HCT116 (cell line): ENCODE data around the gene TRERF1. TPM values are rescaled to one million over a fixed set of nuclear protein-coding genes. Genes with fewer than 3 reads are reported as not detected.

Source experiments
- ATAC-seq: fragments of 200-7000 bp; cut with Tn5 transposase; 2 replicates; pipeline ENCODE4 v1.9.1; 2020; ENCODE audit warnings: mild to moderate bottlenecking, moderate library complexity
- BruUV-seq: library from RNA; stranded (reverse); fragments of 400-500 nt; replicated peaks from 2 replicates; lab custom pipeline; 2021; lab: Mats Ljungman, UMichigan
- CTCF ChIA-PET: fragments of 300-600 bp; sonication (Branson Sonifier 250); formaldehyde crosslinking; loops from one replicate; lab custom pipeline; 2021; ENCODE audit warnings: antibody characterized with exemption; lab: Charles Lee
- POLR2A ChIA-PET: fragments of 300-600, 350-600 bp; sonication (Branson Sonifier 250); formaldehyde crosslinking; loops from one replicate; lab custom pipeline; 2021; ENCODE audit warnings: antibody characterized with exemption; lab: Charles Lee
- RAD21 ChIA-PET, 2 experiments: fragments of 300-600 bp; sonication (Branson Sonifier 250); formaldehyde crosslinking; loops; one replicate each; lab custom pipeline; 2023; ENCODE audit warnings: low total read pairs in 2 of 2; ENCODE audit not compliant: uncharacterized antibody in 2 of 2, unreplicated experiment in 2 of 2, low non-redundant PET in 1 of 2; lab: Charles Lee
- DNase-seq: peaks from one replicate; pipeline ENCODE4 v3.0.0-alpha.2; 2010; ENCODE audit warnings: low read depth, low spot score
- H2AFZ ChIP-seq: fragments of 200-600 bp; shearing (Covaris generic), sonication (generic); 2 replicates; pipeline ENCODE4 v1.6.1; 2017; ENCODE audit warnings: low read depth, mixed run types, mixed read lengths, antibody characterized with exemption, low read length; ENCODE audit not compliant: poor library complexity, severe bottlenecking
- H3K27ac ChIP-seq: 2 replicates; pipeline ENCODE4 v1.5.1; 2012; ENCODE audit warnings: low read depth, low read length
- H3K27me3 ChIP-seq: fragments of 200-600 bp; sonication (generic); 2 replicates; pipeline ENCODE4 v1.6.1; 2016; ENCODE audit warnings: mixed run types, low read length, mixed read lengths; ENCODE audit not compliant: insufficient read depth
- H3K36me3 ChIP-seq, 2 experiments: fragments of 200-500 bp in 1 of 2; fragments of 200-600 bp in 1 of 2; sonication (Bioruptor generic) in 1 of 2; sonication (generic) in 1 of 2; 2 replicates each; pipeline versions ENCODE4 v1.5.1 to v1.6.1; 2014 to 2016; ENCODE audit warnings: low read length in 2 of 2, inconsistent platforms in 1 of 2, mixed read lengths in 1 of 2, mixed run types in 1 of 2; ENCODE audit not compliant: insufficient read depth in 2 of 2, control insufficient read depth in 1 of 2
- H3K4me1 ChIP-seq, 2 experiments: fragments of 200-600 bp in 1 of 2; sonication (generic) in 1 of 2; 2 replicates each; pipeline versions ENCODE4 v1.5.1 to v1.6.1; 2012 to 2017; ENCODE audit warnings: low read length in 2 of 2, inconsistent platforms in 1 of 2, mild to moderate bottlenecking in 1 of 2, mixed read lengths in 1 of 2, mixed run types in 1 of 2, moderate library complexity in 1 of 2; ENCODE audit not compliant: insufficient read depth in 2 of 2, control insufficient read depth in 1 of 2
- H3K4me2 ChIP-seq: fragments of 200-600 bp; sonication (generic); 2 replicates; pipeline ENCODE4 v1.6.1; 2017; ENCODE audit warnings: mixed run types, low read length, mixed read lengths
- H3K4me3 ChIP-seq, 2 experiments: fragments of 200-600 bp in 1 of 2; sonication (generic) in 1 of 2; replicated peaks in 1 of 2; 2 replicates each; pipeline ENCODE4 v1.5.1; 2011 to 2016; ENCODE audit warnings: low read length in 2 of 2, control low read depth in 1 of 2, low read depth in 1 of 2, mild to moderate bottlenecking in 1 of 2, mixed read lengths in 1 of 2, mixed run types in 1 of 2
- H3K79me2 ChIP-seq: fragments of 200-600 bp; sonication (generic); 2 replicates; pipeline ENCODE4 v1.6.1; 2017; ENCODE audit warnings: mild to moderate bottlenecking, mixed run types, low read length, moderate library complexity, mixed read lengths; ENCODE audit not compliant: insufficient read depth
- H3K9ac ChIP-seq: fragments of 200-600 bp; sonication (generic); 2 replicates; pipeline ENCODE4 v1.6.1; 2016; ENCODE audit warnings: low read length, mixed read lengths
- H3K9me2 ChIP-seq: fragments of 200-600 bp; sonication (generic), shearing (Covaris generic); 2 replicates; pipeline ENCODE4 v1.6.1; 2017; ENCODE audit warnings: mixed run types, mild to moderate bottlenecking, moderate library complexity; ENCODE audit not compliant: insufficient read depth
- H3K9me3 ChIP-seq, 2 experiments: fragments of 200-500 bp in 1 of 2; fragments of 200-600 bp in 1 of 2; sonication (Bioruptor generic) in 1 of 2; sonication (generic) in 1 of 2; 2 replicates each; pipeline ENCODE4 v1.6.1; 2014 to 2017; ENCODE audit warnings: low read length in 2 of 2, mixed read lengths in 2 of 2, inconsistent platforms in 1 of 2, low read depth in 1 of 2, mild to moderate bottlenecking in 1 of 2, mixed run types in 1 of 2, moderate library complexity in 1 of 2; ENCODE audit not compliant: control insufficient read depth in 1 of 2, insufficient read depth in 1 of 2
- H4K20me1 ChIP-seq: fragments of 200-600 bp; sonication (generic), shearing (Covaris generic); 2 replicates; pipeline ENCODE4 v1.6.1; 2017; ENCODE audit warnings: mixed run types, mild to moderate bottlenecking, moderate library complexity; ENCODE audit not compliant: insufficient read depth
- EGR1 ChIP-seq: IDR thresholded peaks from 2 replicates; pipeline ENCODE4 v1.6.1; 2012; ENCODE audit warnings: low read depth
- JUND ChIP-seq: IDR thresholded peaks from 2 replicates; pipeline ENCODE4 v1.6.1; 2012
- POLR2A ChIP-seq: IDR thresholded peaks from 2 replicates; pipeline ENCODE4 v1.7.0; 2011; ENCODE audit warnings: borderline replicate concordance; ENCODE audit not compliant: insufficient read depth, insufficient read length; ENCODE audit errors: extremely low read depth
- POLR2AphosphoS5 ChIP-seq: IDR thresholded peaks from 2 replicates; pipeline ENCODE4 v1.6.1; 2011; ENCODE audit warnings: mild to moderate bottlenecking, low read depth, low read length, moderate library complexity
- RAD21 ChIP-seq: IDR thresholded peaks from 2 replicates; pipeline ENCODE4 v1.6.1; 2012; ENCODE audit warnings: low read depth, mild to moderate bottlenecking
- SP1 ChIP-seq: IDR thresholded peaks from 2 replicates; pipeline ENCODE4 v1.6.1; 2012; ENCODE audit warnings: low read depth
- YY1 ChIP-seq: IDR thresholded peaks from 2 replicates; pipeline ENCODE4 v1.6.1; 2011; ENCODE audit warnings: low read length, low read depth, moderate library complexity, mild to moderate bottlenecking; ENCODE audit not compliant: insufficient replicate concordance; ENCODE audit errors: extremely low read depth
- intact Hi-C: fragments of 100-400 bp; cut with micrococcal nuclease; formaldehyde crosslinking; loops from 2 replicates; pipeline ENCODE4 v1.10.0; 2022
- total RNA-seq: library from RNA; stranded (reverse); gene quantifications from one replicate; pipeline ENCODE4 v1.2.1, GENCODE V29; 2021; ENCODE audit not compliant: unreplicated experiment
- TF ChIP-seq, protein P1 (sequence below): IDR thresholded peaks from 2 replicates; pipeline ENCODE4 v1.6.1; 2012
- TF ChIP-seq, protein P2 (sequence below): IDR thresholded peaks from 2 replicates; pipeline ENCODE4 v1.6.1; 2012
- TF ChIP-seq, protein P3 (sequence below), 3 experiments: fragments of 200-600 bp in 1 of 3; sonication (generic) in 1 of 3; IDR thresholded peaks in 2 of 3; conservative IDR thresholded peaks in 1 of 3; 2 replicates each; pipeline ENCODE4 v1.5.1; 2012 to 2017; ENCODE audit warnings: low read depth in 2 of 3, low read length in 2 of 3, antibody characterized with exemption in 1 of 3, borderline replicate concordance in 1 of 3, control low read depth in 1 of 3, mild to moderate bottlenecking in 1 of 3, mixed read lengths in 1 of 3, mixed run types in 1 of 3, moderate library complexity in 1 of 3; ENCODE audit not compliant: insufficient read depth in 1 of 3
- TF ChIP-seq, protein P4 (sequence below): IDR thresholded peaks from 2 replicates; pipeline ENCODE4 v1.6.1; 2012; ENCODE audit warnings: low read depth

Gene TRERF1
- total RNA-seq, 1 experiment from 2014 or later = 12.4 TPM

DNA sequence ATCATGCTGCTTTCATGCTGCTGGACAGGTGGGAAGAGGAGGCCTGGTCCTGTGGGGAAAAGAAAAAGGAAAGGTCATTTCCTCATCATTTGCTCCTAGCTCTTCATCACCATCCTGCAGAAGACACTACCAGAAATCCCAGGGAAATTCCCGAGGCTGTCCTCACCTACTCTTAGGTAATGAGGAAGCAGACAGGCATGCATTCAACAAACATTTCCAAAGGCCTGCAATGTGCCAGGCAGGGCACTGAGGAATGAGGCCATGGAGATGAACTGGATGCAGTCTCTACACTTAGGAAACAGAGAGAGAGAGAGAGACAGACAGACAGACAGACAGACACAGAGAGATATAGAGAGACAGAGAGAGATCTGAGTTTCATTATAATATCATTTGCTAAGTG is 151.0 kb downstream of the TRERF1 start:
- RAD21 ChIA-PET = interaction anchor here in 1 of 2 experiments (1.2 kb wide), 1 partner anchor 247 kb away, joined by 3 read pairs; no protein-coding TSS in a partner anchor
- POLR2A ChIA-PET = no interaction called here
- Histone ChIP-seq H3K4me1 (peaks cover 2 to 31% of the 10 kb centered on the region in 2 experiments), H3K36me3 (no peaks in the 10 kb centered on the region), H3K27me3 (no peaks in the 10 kb centered on the region), H3K4me3 (no peak overlapping the region), H3K4me2 (no peak overlapping the region), H3K27ac (no peak overlapping the region), H2AFZ (no peak overlapping the region), H3K9ac (no peak overlapping the region), H4K20me1 (no peaks in the 10 kb centered on the region), H3K79me2 (no peaks in the 10 kb centered on the region), H3K9me2 (no peaks in the 10 kb centered on the region), H3K9me3 (no peaks in the 10 kb centered on the region)
- no peak for DNase-seq
- TF ChIP-seq YY1 (no peak), RAD21 (no peak), SP1 (no peak)
- CTCF ChIA-PET = interaction anchor here (1.2 kb wide), 1 partner anchor 247 kb away, joined by 4 read pairs; no protein-coding TSS in a partner anchor
- ATAC-seq = no peak
- BruUV-seq = no TSS peak
- intact Hi-C loops = no loop called here

DNA sequence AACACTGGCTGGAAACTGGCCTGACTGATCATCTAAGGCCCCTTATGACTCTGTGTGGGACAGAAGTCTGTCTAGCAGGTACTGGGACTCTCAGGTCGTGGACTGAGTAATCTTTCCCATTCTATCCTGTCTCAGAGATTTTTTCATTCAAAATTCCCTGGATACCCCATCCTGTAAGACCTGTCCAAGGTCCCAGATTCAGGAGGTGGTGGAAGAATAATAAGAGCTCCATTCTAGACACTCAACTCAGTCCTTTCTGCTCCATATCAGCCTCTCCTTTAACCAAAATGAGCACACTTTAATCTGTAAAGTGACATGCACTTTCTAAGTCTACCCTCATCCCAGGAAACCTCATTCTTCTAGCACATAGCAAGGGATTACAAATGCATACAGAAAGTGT is 151.5 kb downstream of the TRERF1 start:
- Histone ChIP-seq H3K4me3 (no peak overlapping the region), H3K27ac (no peak overlapping the region), H3K9ac (no peak overlapping the region), H3K79me2 (no peaks in the 10 kb centered on the region), H3K36me3 (no peaks in the 10 kb centered on the region), H3K9me3 (no peaks in the 10 kb centered on the region), H3K9me2 (no peaks in the 10 kb centered on the region), H3K4me2 (no peak overlapping the region), H3K27me3 (no peaks in the 10 kb centered on the region), H3K4me1 (peaks cover 7 to 37% of the 10 kb centered on the region in 2 experiments), H2AFZ (no peak overlapping the region), H4K20me1 (no peaks in the 10 kb centered on the region)
- ChIA-PET CTCF (no interaction called here), RAD21 (interaction anchor here in 1 of 2 experiments (1.2 kb wide), 1 partner anchor 248 kb away, joined by 3 read pairs; no protein-coding TSS in a partner anchor), POLR2A (no interaction called here)
- no peak for TF ChIP-seq POLR2A
- TF ChIP-seq, protein P1, sequence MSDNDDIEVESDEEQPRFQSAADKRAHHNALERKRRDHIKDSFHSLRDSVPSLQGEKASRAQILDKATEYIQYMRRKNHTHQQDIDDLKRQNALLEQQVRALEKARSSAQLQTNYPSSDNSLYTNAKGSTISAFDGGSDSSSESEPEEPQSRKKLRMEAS = no peak
- TF ChIP-seq, protein P2, sequence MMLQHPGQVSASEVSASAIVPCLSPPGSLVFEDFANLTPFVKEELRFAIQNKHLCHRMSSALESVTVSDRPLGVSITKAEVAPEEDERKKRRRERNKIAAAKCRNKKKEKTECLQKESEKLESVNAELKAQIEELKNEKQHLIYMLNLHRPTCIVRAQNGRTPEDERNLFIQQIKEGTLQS = no peak
- TF ChIP-seq, protein P3, sequence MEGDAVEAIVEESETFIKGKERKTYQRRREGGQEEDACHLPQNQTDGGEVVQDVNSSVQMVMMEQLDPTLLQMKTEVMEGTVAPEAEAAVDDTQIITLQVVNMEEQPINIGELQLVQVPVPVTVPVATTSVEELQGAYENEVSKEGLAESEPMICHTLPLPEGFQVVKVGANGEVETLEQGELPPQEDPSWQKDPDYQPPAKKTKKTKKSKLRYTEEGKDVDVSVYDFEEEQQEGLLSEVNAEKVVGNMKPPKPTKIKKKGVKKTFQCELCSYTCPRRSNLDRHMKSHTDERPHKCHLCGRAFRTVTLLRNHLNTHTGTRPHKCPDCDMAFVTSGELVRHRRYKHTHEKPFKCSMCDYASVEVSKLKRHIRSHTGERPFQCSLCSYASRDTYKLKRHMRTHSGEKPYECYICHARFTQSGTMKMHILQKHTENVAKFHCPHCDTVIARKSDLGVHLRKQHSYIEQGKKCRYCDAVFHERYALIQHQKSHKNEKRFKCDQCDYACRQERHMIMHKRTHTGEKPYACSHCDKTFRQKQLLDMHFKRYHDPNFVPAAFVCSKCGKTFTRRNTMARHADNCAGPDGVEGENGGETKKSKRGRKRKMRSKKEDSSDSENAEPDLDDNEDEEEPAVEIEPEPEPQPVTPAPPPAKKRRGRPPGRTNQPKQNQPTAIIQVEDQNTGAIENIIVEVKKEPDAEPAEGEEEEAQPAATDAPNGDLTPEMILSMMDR (IDR thresholded peaks at IDR 0.05 in 2 of 3, conservative IDR thresholded peaks at IDR 0.05 in 1 of 3; ENCODE audit: borderline replicate concordance in 1 of 3, insufficient read depth in 1 of 3, low read depth in 2 of 3, low read length in 2 of 3) = no peak
- TF ChIP-seq, protein P4, sequence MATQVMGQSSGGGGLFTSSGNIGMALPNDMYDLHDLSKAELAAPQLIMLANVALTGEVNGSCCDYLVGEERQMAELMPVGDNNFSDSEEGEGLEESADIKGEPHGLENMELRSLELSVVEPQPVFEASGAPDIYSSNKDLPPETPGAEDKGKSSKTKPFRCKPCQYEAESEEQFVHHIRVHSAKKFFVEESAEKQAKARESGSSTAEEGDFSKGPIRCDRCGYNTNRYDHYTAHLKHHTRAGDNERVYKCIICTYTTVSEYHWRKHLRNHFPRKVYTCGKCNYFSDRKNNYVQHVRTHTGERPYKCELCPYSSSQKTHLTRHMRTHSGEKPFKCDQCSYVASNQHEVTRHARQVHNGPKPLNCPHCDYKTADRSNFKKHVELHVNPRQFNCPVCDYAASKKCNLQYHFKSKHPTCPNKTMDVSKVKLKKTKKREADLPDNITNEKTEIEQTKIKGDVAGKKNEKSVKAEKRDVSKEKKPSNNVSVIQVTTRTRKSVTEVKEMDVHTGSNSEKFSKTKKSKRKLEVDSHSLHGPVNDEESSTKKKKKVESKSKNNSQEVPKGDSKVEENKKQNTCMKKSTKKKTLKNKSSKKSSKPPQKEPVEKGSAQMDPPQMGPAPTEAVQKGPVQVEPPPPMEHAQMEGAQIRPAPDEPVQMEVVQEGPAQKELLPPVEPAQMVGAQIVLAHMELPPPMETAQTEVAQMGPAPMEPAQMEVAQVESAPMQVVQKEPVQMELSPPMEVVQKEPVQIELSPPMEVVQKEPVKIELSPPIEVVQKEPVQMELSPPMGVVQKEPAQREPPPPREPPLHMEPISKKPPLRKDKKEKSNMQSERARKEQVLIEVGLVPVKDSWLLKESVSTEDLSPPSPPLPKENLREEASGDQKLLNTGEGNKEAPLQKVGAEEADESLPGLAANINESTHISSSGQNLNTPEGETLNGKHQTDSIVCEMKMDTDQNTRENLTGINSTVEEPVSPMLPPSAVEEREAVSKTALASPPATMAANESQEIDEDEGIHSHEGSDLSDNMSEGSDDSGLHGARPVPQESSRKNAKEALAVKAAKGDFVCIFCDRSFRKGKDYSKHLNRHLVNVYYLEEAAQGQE = no peak
- TF ChIP-seq YY1 = no peak
- no peak for TF ChIP-seq POLR2AphosphoS5
- TF ChIP-seq JUND = no peak
- no peak for TF ChIP-seq EGR1
- no TSS peak for BruUV-seq
- DNase-seq (no peak), ATAC-seq (no peak)
- intact Hi-C loops = no loop called here
